SK-N-SH treated with all-trans-retinoic acid at 6 μM for 48 hours (cell line): ENCODE results near the gene PRDX6.

Experiments used
- ATAC-seq: fragments of 200-7000 bp; cut with Tn5 transposase; 3 replicates; pipeline ENCODE4 v1.9.1; 2020; ENCODE audit warnings: mild to moderate bottlenecking, moderate library complexity
- ARNTL ChIP-seq: fragments of 450-650 bp; formaldehyde crosslinking; IDR thresholded peaks from 2 replicates; pipeline ENCODE4 v1.5.0; 2020; ENCODE audit warnings: low read depth, mild to moderate bottlenecking, moderate library complexity, borderline replicate concordance
- BACH2 ChIP-seq: fragments of 250-450 bp; sonication (Bioruptor Pico); IDR thresholded peaks from 2 replicates; pipeline ENCODE4 v1.9.0; 2021; ENCODE audit warnings: mild to moderate bottlenecking, borderline replicate concordance
- CSDC2 ChIP-seq: fragments of 250-450 bp; sonication (Bioruptor Pico); IDR thresholded peaks from 2 replicates; pipeline ENCODE4 v1.5.0; 2020; ENCODE audit warnings: mild to moderate bottlenecking, moderate library complexity
- GLIS3 ChIP-seq: fragments of 250-450 bp; sonication (Bioruptor Pico); IDR thresholded peaks from 2 replicates; pipeline ENCODE4 v1.5.0; 2020; ENCODE audit warnings: mild to moderate bottlenecking, moderate library complexity
- ISL1 ChIP-seq: fragments of 250-450 bp; sonication (Bioruptor Pico); IDR thresholded peaks from 2 replicates; pipeline ENCODE4 v2.1.2; 2022; ENCODE audit warnings: mild to moderate bottlenecking, moderate library complexity
- OSR1 ChIP-seq: fragments of 250-450 bp; sonication (Bioruptor Pico); IDR thresholded peaks from 2 replicates; pipeline ENCODE4 v1.8.0; 2022; ENCODE audit warnings: moderate library complexity, mild to moderate bottlenecking, inconsistent platforms
- PPARA ChIP-seq: fragments of 250-450 bp; sonication (Bioruptor Pico); IDR thresholded peaks from 2 replicates; pipeline ENCODE4 v1.5.0; 2020; ENCODE audit warnings: mild to moderate bottlenecking, borderline replicate concordance
- RARB ChIP-seq: fragments of 250-450 bp; sonication (Bioruptor Pico); IDR thresholded peaks from 2 replicates; pipeline ENCODE4 v1.8.0; 2021; ENCODE audit warnings: mild to moderate bottlenecking, moderate library complexity
- SNAI2 ChIP-seq: fragments of 250-450 bp; sonication (Bioruptor Pico); IDR thresholded peaks from 2 replicates; pipeline ENCODE4 v1.5.0; 2020; ENCODE audit warnings: mild to moderate bottlenecking, moderate library complexity
- TCF4 ChIP-seq: fragments of 250-450 bp; sonication (Bioruptor Pico); IDR thresholded peaks from 2 replicates; pipeline ENCODE4 v1.8.0; 2021; ENCODE audit warnings: mild to moderate bottlenecking, moderate library complexity, borderline replicate concordance
- TOX ChIP-seq: fragments of 250-450 bp; sonication (Bioruptor Pico); IDR thresholded peaks from 2 replicates; pipeline ENCODE4 v1.8.0; 2021; ENCODE audit warnings: mild to moderate bottlenecking, moderate library complexity, borderline replicate concordance
- ZC3H10 ChIP-seq: fragments of 250-450 bp; sonication (Bioruptor Pico); IDR thresholded peaks from 2 replicates; pipeline ENCODE4 v1.5.1; 2021; ENCODE audit warnings: mild to moderate bottlenecking, moderate library complexity
- ZFP3 ChIP-seq: fragments of 250-450 bp; sonication (Bioruptor Pico); IDR thresholded peaks from 2 replicates; pipeline ENCODE4 v1.5.0; 2020; ENCODE audit warnings: mild to moderate bottlenecking, moderate library complexity
- ZFP30 ChIP-seq: fragments of 450-650 bp; formaldehyde crosslinking; IDR thresholded peaks from 2 replicates; pipeline ENCODE4 v1.5.0; 2022; ENCODE audit warnings: mild to moderate bottlenecking, moderate library complexity
- ZNF565 ChIP-seq: fragments of 450-650 bp; formaldehyde crosslinking; conservative IDR thresholded peaks from 2 replicates; pipeline ENCODE4 v1.5.0; 2020; ENCODE audit warnings: low read depth, mild to moderate bottlenecking, moderate library complexity
- ZNF70 ChIP-seq: fragments of 450-650 bp; formaldehyde crosslinking; IDR thresholded peaks from 2 replicates; pipeline ENCODE4 v1.5.0; 2020; ENCODE audit warnings: mild to moderate bottlenecking, moderate library complexity
- ZNF8 ChIP-seq: fragments of 450-650 bp; formaldehyde crosslinking; IDR thresholded peaks from 2 replicates; pipeline ENCODE4 v1.5.0; 2020; ENCODE audit warnings: mild to moderate bottlenecking, moderate library complexity
- TF ChIP-seq, protein P1 (sequence below): fragments of 250-450 bp; sonication (Bioruptor Pico); IDR thresholded peaks from 2 replicates; pipeline ENCODE4 v1.5.0; 2020; ENCODE audit warnings: mild to moderate bottlenecking, moderate library complexity
- TF ChIP-seq, protein P2 (sequence below): fragments of 250-450 bp; sonication (Bioruptor Pico); IDR thresholded peaks from 2 replicates; pipeline ENCODE4 v1.8.0; 2020; ENCODE audit warnings: mild to moderate bottlenecking, moderate library complexity, borderline replicate concordance
- TF ChIP-seq, protein P3 (sequence below): fragments of 250-450 bp; sonication (Bioruptor Pico); IDR thresholded peaks from 2 replicates; pipeline ENCODE4 v1.5.1; 2020; ENCODE audit warnings: low read depth, mild to moderate bottlenecking, moderate library complexity
- TF ChIP-seq, protein P4 (sequence below): fragments of 250-450 bp; sonication (Bioruptor Pico); IDR thresholded peaks from 2 replicates; pipeline ENCODE4 v1.8.0; 2021; ENCODE audit warnings: low read depth, mild to moderate bottlenecking, moderate library complexity, borderline replicate concordance

Gene PRDX6

DNA sequence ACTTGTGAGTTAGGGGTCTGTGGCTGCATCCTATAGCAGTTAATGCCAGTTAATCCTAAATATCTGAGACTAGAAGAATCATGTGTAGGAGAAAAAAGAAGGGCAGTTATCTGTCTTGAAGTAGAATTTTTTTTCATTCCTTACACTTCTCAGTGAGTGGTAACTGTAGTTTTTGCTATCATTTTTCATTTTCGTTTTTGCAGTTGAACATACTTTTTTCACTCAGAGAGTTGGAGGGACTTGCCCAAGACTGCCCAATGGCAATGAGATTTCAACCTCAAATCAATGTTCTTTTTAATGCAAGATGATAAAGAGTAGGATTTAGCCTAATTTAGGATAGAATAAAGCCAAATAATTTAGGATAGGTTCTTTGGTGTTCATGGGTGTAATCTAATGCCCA lies 5.5 kb downstream of the PRDX6 start:
- TF ChIP-seq, protein P1, sequence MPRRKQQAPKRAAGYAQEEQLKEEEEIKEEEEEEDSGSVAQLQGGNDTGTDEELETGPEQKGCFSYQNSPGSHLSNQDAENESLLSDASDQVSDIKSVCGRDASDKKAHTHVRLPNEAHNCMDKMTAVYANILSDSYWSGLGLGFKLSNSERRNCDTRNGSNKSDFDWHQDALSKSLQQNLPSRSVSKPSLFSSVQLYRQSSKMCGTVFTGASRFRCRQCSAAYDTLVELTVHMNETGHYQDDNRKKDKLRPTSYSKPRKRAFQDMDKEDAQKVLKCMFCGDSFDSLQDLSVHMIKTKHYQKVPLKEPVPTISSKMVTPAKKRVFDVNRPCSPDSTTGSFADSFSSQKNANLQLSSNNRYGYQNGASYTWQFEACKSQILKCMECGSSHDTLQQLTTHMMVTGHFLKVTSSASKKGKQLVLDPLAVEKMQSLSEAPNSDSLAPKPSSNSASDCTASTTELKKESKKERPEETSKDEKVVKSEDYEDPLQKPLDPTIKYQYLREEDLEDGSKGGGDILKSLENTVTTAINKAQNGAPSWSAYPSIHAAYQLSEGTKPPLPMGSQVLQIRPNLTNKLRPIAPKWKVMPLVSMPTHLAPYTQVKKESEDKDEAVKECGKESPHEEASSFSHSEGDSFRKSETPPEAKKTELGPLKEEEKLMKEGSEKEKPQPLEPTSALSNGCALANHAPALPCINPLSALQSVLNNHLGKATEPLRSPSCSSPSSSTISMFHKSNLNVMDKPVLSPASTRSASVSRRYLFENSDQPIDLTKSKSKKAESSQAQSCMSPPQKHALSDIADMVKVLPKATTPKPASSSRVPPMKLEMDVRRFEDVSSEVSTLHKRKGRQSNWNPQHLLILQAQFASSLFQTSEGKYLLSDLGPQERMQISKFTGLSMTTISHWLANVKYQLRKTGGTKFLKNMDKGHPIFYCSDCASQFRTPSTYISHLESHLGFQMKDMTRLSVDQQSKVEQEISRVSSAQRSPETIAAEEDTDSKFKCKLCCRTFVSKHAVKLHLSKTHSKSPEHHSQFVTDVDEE (CRISPR knock-in tag), result no peak
- TF ChIP-seq GLIS3 (CRISPR knock-in tag), result no peak
- TF ChIP-seq RARB (CRISPR knock-in tag), result no peak
- TF ChIP-seq, protein P2, sequence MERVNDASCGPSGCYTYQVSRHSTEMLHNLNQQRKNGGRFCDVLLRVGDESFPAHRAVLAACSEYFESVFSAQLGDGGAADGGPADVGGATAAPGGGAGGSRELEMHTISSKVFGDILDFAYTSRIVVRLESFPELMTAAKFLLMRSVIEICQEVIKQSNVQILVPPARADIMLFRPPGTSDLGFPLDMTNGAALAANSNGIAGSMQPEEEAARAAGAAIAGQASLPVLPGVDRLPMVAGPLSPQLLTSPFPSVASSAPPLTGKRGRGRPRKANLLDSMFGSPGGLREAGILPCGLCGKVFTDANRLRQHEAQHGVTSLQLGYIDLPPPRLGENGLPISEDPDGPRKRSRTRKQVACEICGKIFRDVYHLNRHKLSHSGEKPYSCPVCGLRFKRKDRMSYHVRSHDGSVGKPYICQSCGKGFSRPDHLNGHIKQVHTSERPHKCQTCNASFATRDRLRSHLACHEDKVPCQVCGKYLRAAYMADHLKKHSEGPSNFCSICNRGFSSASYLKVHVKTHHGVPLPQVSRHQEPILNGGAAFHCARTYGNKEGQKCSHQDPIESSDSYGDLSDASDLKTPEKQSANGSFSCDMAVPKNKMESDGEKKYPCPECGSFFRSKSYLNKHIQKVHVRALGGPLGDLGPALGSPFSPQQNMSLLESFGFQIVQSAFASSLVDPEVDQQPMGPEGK (CRISPR knock-in tag), result no peak
- no peak for TF ChIP-seq ZNF565 (CRISPR knock-in tag)
- TF ChIP-seq, protein P3, sequence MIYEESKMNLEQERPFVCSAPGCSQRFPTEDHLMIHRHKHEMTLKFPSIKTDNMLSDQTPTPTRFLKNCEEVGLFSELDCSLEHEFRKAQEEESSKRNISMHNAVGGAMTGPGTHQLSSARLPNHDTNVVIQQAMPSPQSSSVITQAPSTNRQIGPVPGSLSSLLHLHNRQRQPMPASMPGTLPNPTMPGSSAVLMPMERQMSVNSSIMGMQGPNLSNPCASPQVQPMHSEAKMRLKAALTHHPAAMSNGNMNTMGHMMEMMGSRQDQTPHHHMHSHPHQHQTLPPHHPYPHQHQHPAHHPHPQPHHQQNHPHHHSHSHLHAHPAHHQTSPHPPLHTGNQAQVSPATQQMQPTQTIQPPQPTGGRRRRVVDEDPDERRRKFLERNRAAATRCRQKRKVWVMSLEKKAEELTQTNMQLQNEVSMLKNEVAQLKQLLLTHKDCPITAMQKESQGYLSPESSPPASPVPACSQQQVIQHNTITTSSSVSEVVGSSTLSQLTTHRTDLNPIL (CRISPR knock-in tag), result no peak
- TF ChIP-seq TCF4, result no peak
- TF ChIP-seq, protein P4, sequence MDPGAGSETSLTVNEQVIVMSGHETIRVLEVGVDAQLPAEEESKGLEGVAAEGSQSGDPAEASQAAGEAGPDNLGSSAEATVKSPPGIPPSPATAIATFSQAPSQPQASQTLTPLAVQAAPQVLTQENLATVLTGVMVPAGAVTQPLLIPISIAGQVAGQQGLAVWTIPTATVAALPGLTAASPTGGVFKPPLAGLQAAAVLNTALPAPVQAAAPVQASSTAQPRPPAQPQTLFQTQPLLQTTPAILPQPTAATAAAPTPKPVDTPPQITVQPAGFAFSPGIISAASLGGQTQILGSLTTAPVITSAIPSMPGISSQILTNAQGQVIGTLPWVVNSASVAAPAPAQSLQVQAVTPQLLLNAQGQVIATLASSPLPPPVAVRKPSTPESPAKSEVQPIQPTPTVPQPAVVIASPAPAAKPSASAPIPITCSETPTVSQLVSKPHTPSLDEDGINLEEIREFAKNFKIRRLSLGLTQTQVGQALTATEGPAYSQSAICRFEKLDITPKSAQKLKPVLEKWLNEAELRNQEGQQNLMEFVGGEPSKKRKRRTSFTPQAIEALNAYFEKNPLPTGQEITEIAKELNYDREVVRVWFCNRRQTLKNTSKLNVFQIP (CRISPR knock-in tag), result no peak
- no peak for ATAC-seq

DNA sequence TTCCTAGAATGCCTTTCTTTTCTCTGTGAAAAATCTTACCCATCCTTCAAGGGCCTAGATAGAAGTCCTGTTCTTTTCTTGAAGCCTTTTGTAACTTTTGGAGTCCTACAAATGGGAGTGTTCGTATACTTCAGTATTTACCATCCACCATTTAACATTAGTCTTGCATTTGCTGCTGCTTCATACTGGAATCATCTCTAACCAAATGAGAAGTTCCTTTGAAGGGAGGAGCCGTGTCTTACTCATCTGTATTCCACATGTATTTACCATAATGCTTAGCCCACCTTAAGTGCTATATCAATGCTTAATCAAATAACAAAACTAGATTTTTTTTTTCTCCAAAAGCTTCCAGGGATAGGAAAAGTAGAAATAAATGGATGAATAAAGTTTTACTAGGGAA lies 7.1 kb downstream of the PRDX6 start:
- no peak for TF ChIP-seq ISL1 (CRISPR knock-in tag)
- no peak for TF ChIP-seq ZNF8 (CRISPR knock-in tag)
- no peak for TF ChIP-seq TOX (CRISPR knock-in tag)
- TF ChIP-seq ARNTL (CRISPR knock-in tag), result no peak
- no peak for TF ChIP-seq TCF4
- TF ChIP-seq RARB (CRISPR knock-in tag), result no peak
- no peak for TF ChIP-seq ZNF565 (CRISPR knock-in tag)
- no peak for TF ChIP-seq ZC3H10 (CRISPR knock-in tag)
- no peak for TF ChIP-seq PPARA (CRISPR knock-in tag)
- TF ChIP-seq, protein P4 (CRISPR knock-in tag), result no peak
- no peak for TF ChIP-seq GLIS3 (CRISPR knock-in tag)
- no peak for TF ChIP-seq ZFP3 (CRISPR knock-in tag)
- no peak for TF ChIP-seq CSDC2
- no peak for TF ChIP-seq OSR1 (CRISPR knock-in tag)
- TF ChIP-seq, all 23 proteins: peak for 0
- no peak for ATAC-seq

DNA sequence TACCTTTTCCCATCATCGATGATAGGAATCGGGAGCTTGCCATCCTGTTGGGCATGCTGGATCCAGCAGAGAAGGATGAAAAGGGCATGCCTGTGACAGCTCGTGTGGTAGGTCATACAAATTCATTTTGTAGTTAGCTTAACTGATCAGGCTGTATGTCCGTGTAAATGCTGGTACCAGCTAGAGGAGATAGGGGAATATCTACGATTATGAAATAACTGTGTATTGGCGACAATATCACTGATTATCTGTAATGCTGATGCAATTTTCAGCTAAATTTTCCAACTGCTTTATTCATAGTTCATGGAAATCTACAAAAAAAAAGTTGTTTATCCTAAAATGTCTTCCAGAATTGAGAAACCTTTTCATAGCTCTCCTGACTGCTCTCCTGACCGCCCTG lies 8.3 kb downstream of the PRDX6 start:
- TF ChIP-seq, protein P2 (CRISPR knock-in tag), result no peak
- TF ChIP-seq ZNF565 (CRISPR knock-in tag) (no peak), TOX (CRISPR knock-in tag) (no peak), ZFP30 (no peak), TCF4 (no peak), CSDC2 (no peak), GLIS3 (CRISPR knock-in tag) (no peak), ZNF70 (no peak), SNAI2 (no peak), BACH2 (CRISPR knock-in tag) (no peak), ZC3H10 (CRISPR knock-in tag) (no peak)
- TF ChIP-seq, protein P3 (CRISPR knock-in tag), result no peak
- ATAC-seq, result no peak
